GM23248 (cell line): Measurements from ENCODE around the gene FILIP1L.

Experiments used
- EZH2 ChIP-seq: fragments of 200-600 bp; sonication (generic); IDR thresholded peaks from 2 replicates; pipeline ENCODE4 v1.6.1; 2018; ENCODE audit warnings: antibody characterized with exemption, mild to moderate bottlenecking; ENCODE audit not compliant: insufficient read depth, poor library complexity, severe bottlenecking
- EZH2phosphoT487 ChIP-seq: fragments of 200-600 bp; sonication (generic); IDR thresholded peaks from 2 replicates; pipeline ENCODE4 v1.6.1; 2018; ENCODE audit warnings: antibody characterized with exemption, moderate library complexity, mild to moderate bottlenecking, low read depth; ENCODE audit not compliant: insufficient read depth

DNA sequence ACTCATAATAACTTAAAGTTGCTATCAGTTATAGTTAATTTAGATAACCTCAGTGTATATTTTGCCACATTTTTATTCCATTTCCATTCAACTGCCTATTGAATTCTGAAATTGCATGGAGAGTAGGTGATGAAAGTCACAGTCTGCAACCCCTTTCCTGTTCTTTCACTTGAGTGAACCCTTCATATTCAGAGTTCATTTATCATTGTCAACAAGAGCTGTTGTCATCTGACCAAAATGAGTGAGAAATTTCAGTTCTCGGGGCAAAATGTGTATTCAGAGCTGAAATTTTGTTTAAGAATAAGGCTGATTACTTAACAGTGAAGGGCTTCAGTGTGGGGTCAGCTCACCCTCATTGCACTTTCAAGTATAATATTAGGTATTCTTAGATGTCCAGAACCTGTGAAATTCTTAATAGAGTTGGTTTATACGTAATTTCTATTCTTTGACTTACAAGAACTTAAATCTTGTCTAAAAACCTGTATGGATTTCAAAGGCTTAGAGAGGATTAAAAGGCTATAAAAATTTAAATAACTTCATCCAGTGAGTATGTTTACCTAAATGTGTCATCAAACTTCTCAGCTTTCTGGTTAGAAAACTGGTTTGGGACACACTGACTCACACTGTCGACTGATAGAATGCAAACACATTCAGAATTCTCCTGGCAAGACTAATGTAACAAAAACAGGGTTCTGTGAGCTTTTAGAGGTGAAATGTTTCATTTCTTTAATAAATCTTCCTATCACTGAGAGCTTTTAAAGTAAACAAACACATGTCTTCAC is 204.4 kb downstream of the FILIP1L start:
- TF ChIP-seq EZH2phosphoT487: 0 out of 2 replicates have a peak, but pooled peaks have one; percentile 34
- TF ChIP-seq EZH2: no peak
